ENCODE results near the gene MTM1.

MTM1 gene

DNA sequence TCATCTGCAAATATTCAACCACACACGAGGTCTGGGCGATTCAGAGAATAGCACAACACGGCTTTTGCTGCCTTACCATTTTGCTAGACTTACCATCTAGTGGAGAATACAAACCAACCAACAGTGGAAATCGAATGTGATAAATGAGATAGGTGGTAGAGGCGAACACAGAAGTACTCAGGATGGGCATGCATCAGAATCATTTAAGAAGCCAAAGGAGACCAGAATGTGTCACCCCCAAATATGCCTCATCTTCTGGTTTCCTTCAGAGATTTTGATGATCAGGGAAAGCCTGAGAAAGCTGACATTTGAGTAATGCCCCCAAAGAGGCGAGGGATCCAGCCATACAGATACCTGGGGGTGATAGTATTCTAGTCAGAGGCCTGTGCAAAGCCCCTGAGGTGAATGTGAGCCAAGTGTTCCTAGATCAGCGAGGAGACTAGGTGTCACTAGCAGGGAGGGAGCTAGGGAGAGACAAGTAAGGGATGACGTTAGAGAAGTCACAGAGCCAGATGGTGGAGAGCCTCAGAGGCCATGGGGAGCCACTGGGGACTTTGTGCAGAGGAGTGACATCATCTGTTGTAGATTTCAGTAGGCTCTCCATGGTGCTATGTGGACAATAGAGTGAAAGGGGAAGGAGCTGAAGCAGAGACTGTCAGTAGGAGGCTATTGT lies 126.5 kb downstream of the MTM1 start:
- Histone ChIP-seq H3K27me3 (ENCODE audit: low read length) (no peaks in the 10 kb centered on the region), H3K36me3 (ENCODE audit: low read length) (no peaks in the 10 kb centered on the region), H3F3A (ENCODE audit: insufficient read depth) (peaks cover 21% of the 10 kb centered on the region), H4K20me1 (ENCODE audit: low read depth, low read length) (no peaks in the 10 kb centered on the region), H3K9me3 (ENCODE audit: insufficient read depth, low read length) (no peaks in the 10 kb centered on the region), H3K4me3 (ENCODE audit: insufficient read depth, low read length, poor library complexity, severe bottlenecking) (peak overlapping the region; percentile 72), H3K79me2 (ENCODE audit: insufficient read depth, low read length) (peaks cover 49% of the 10 kb centered on the region), H2AFZ (ENCODE audit: low read depth, low read length, severe bottlenecking) (no peak overlapping the region), H3K4me2 (ENCODE audit: low read depth, low read length, poor library complexity, severe bottlenecking) (peak overlapping the region; percentile 97), H3K27ac (ENCODE audit: low read depth, low read length) (peak overlapping the region; percentile 98), H3K9ac (ENCODE audit: low read length) (peak overlapping the region; percentile 63), H3K9me2 (replicated peaks; ENCODE audit: insufficient read depth, low read length) (no peaks in the 10 kb centered on the region)
- TF ChIP-seq, protein P1, sequence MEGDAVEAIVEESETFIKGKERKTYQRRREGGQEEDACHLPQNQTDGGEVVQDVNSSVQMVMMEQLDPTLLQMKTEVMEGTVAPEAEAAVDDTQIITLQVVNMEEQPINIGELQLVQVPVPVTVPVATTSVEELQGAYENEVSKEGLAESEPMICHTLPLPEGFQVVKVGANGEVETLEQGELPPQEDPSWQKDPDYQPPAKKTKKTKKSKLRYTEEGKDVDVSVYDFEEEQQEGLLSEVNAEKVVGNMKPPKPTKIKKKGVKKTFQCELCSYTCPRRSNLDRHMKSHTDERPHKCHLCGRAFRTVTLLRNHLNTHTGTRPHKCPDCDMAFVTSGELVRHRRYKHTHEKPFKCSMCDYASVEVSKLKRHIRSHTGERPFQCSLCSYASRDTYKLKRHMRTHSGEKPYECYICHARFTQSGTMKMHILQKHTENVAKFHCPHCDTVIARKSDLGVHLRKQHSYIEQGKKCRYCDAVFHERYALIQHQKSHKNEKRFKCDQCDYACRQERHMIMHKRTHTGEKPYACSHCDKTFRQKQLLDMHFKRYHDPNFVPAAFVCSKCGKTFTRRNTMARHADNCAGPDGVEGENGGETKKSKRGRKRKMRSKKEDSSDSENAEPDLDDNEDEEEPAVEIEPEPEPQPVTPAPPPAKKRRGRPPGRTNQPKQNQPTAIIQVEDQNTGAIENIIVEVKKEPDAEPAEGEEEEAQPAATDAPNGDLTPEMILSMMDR (IDR thresholded peaks at IDR 0.05; ENCODE audit: insufficient read depth, low read length, poor library complexity, severe bottlenecking), result no peak
- no peak for TF ChIP-seq EZH2phosphoT487 (conservative IDR thresholded peaks at IDR 0.05; ENCODE audit: low read length)

DNA sequence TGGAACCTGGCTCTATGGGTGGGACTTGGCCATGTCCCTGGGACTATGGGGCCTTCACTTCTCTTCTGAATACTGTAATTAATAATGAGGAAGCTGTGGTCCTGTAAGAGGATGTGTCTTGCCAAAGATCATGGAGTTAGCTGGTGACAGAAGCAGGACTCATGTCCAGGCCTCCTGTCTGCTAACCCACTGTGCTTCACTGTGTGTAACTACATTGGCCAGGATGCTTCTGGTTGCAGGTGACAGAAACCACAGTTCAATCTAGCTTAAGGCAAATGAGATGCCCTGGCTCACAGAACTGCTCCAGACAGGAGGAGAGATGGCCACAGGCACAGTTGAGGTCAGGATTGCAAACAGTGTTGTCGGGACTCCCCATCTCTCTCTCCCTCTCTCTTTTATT lies 127.9 kb downstream of the MTM1 start:
- peak overlapping the region; percentile 97 for H3K4me2 ChIP-seq (ENCODE audit: low read depth, low read length, poor library complexity, severe bottlenecking)
- no peak overlapping the region for H3K9ac ChIP-seq (ENCODE audit: low read length)
- H3K27ac ChIP-seq (ENCODE audit: low read depth, low read length), result peak overlapping the region; percentile 68

DNA sequence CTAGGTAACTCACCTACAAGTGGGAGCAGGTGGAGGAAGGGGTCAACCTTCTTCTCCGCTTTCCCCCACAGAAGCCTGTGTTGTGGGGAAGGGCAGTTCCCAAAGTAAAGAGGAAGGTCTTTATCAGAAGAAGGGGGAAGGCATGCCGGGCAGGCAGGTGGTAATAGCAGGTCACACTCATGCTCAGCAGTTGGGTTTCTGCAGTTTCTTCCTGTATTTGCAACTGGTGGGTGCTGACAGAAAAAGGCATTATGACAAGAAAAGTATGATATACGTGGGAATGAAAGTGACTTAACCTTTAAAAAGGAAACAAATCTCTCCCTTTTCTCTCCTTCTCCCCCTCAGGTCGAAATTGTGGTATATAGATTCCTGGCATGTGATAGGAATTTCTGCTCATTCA lies 128.4 kb downstream of the MTM1 start:
- no peak overlapping the region for H3K4me3 ChIP-seq (ENCODE audit: insufficient read depth, low read length, poor library complexity, severe bottlenecking)

More for the DNA sequence above, 127.9 kb downstream of the MTM1 start:
- Histone ChIP-seq H2AFZ (ENCODE audit: low read depth, low read length, severe bottlenecking) (no peak overlapping the region), H3K79me2 (ENCODE audit: insufficient read depth, low read length) (peaks cover 52% of the 10 kb centered on the region), H3F3A (ENCODE audit: insufficient read depth) (peaks cover 21% of the 10 kb centered on the region), H3K9me3 (ENCODE audit: insufficient read depth, low read length) (no peaks in the 10 kb centered on the region), H3K4me3 (ENCODE audit: insufficient read depth, low read length, poor library complexity, severe bottlenecking) (no peak overlapping the region), H3K27me3 (ENCODE audit: low read length) (no peaks in the 10 kb centered on the region), H4K20me1 (ENCODE audit: low read depth, low read length) (no peaks in the 10 kb centered on the region), H3K36me3 (ENCODE audit: low read length) (peaks cover 2% of the 10 kb centered on the region; the same call in 1 of the 2 replicates), H3K9me2 (replicated peaks; ENCODE audit: insufficient read depth, low read length) (no peaks in the 10 kb centered on the region)
- no peak for TF ChIP-seq EZH2phosphoT487 (conservative IDR thresholded peaks at IDR 0.05; ENCODE audit: low read length)
- TF ChIP-seq, protein P1 (IDR thresholded peaks at IDR 0.05; ENCODE audit: insufficient read depth, low read length, poor library complexity, severe bottlenecking), result no peak

More for the DNA sequence above, 128.4 kb downstream of the MTM1 start:
- Histone ChIP-seq H3K9ac (ENCODE audit: low read length) (0 out of 2 replicates have a peak overlapping the region, but pooled peaks have one; percentile 18), H3K4me2 (ENCODE audit: low read depth, low read length, poor library complexity, severe bottlenecking) (peak overlapping the region; percentile 97), H3K9me2 (replicated peaks; ENCODE audit: insufficient read depth, low read length) (no peaks in the 10 kb centered on the region), H4K20me1 (ENCODE audit: low read depth, low read length) (no peaks in the 10 kb centered on the region), H3K36me3 (ENCODE audit: low read length) (peaks cover 4% of the 10 kb centered on the region; the same call in 1 of the 2 replicates), H3K27ac (ENCODE audit: low read depth, low read length) (peak overlapping the region; percentile 68), H2AFZ (ENCODE audit: low read depth, low read length, severe bottlenecking) (no peak overlapping the region), H3F3A (ENCODE audit: insufficient read depth) (peaks cover 21% of the 10 kb centered on the region), H3K27me3 (ENCODE audit: low read length) (no peaks in the 10 kb centered on the region), H3K79me2 (ENCODE audit: insufficient read depth, low read length) (peaks cover 52% of the 10 kb centered on the region), H3K9me3 (ENCODE audit: insufficient read depth, low read length) (no peaks in the 10 kb centered on the region)
- TF ChIP-seq EZH2phosphoT487 (conservative IDR thresholded peaks at IDR 0.05; ENCODE audit: low read length), result no peak
- TF ChIP-seq, protein P1 (IDR thresholded peaks at IDR 0.05; ENCODE audit: insufficient read depth, low read length, poor library complexity, severe bottlenecking), result no peak

Data from SU-DHL-6 (cell line).